ENCODE measurements around the gene SLC52A3.
"Not testable (repeated sequence)": the region's sequence is repeated elsewhere in the genome, so short reads cannot be mapped to it uniquely, and the experiment has no call there.

Gene SLC52A3

GRCh38 chr20:768426-768978 lies at the start of gene SLC52A3:
Gene SLC52A3, minus strand, starts transcription at chr20:768500. Its CDS starts 2,726 bp downstream, at chr20:765774.
- no peaks in the 10 kb centered on the region for H3K9me3 Mint-ChIP-seq
- DNase-seq = peak; percentile 22
- H3K36me3 Mint-ChIP-seq = no peaks in the 10 kb centered on the region
- CTCF ChIA-PET = interaction anchor here (0.9 to 1.1 kb wide), 2 partner anchors 13 to 231 kb away, joined by 3 read pairs; no protein-coding TSS in a partner anchor
- H3K27me3 Mint-ChIP-seq = peaks cover 31% of the 10 kb centered on the region
- H3K4me1 Mint-ChIP-seq = no peaks in the 10 kb centered on the region
- H3K27ac Mint-ChIP-seq = no peak within 1 kb of the TSS
- H3K4me3 Mint-ChIP-seq = no peak within 1 kb of the TSS

- H3K27ac Mint-ChIP-seq = no peak overlapping the region
- H3K4me1 Mint-ChIP-seq = peaks cover 6% of the 10 kb centered on the region
- CTCF ChIA-PET = interaction anchor here (0.9 to 6.4 kb wide), 11 partner anchors 18 to 397 kb away, joined by 3 to 206 read pairs (median 4); partner anchors contain the start of gene FAM110A
- no peaks in the 10 kb centered on the region for H3K36me3 Mint-ChIP-seq
- H3K27me3 Mint-ChIP-seq = peaks cover 32% of the 10 kb centered on the region
- DNase-seq = peak; percentile 77
- no peaks in the 10 kb centered on the region for H3K9me3 Mint-ChIP-seq
- H3K4me3 Mint-ChIP-seq = no peak overlapping the region
These were observed 47.8 kb upstream of the SLC52A3 start for GRCh38 chr20:815914-816606.

GRCh38 chr20:815226-815625 lies 46.9 kb upstream of the SLC52A3 start:
- peaks cover 35% of the 10 kb centered on the region for H3K27me3 Mint-ChIP-seq
- H3K9me3 Mint-ChIP-seq = no peaks in the 10 kb centered on the region
- CTCF ChIA-PET = interaction anchor here (0.7 to 6.4 kb wide), 12 partner anchors 18 to 398 kb away, joined by 3 to 206 read pairs (median 4); partner anchors contain the start of gene FAM110A
- H3K27ac Mint-ChIP-seq = no peak overlapping the region
- H3K4me3 Mint-ChIP-seq = no peak overlapping the region
- no peak for DNase-seq
- H3K4me1 Mint-ChIP-seq = peaks cover 6% of the 10 kb centered on the region
- no peaks in the 10 kb centered on the region for H3K36me3 Mint-ChIP-seq

- peaks cover 26% of the 10 kb centered on the region for H3K27me3 Mint-ChIP-seq
- H3K4me3 Mint-ChIP-seq = no peak overlapping the region
- peaks cover 2% of the 10 kb centered on the region for H3K4me1 Mint-ChIP-seq
These were observed 45.1 kb upstream of the SLC52A3 start for GRCh38 chr20:813390-813789.

GRCh38 chr20:812435-812814 lies 44.1 kb upstream of the SLC52A3 start:
- H3K27me3 Mint-ChIP-seq = peaks cover 20% of the 10 kb centered on the region
- DNase-seq, H3K36me3 Mint-ChIP-seq, CTCF ChIA-PET, H3K9me3 Mint-ChIP-seq, H3K4me1 Mint-ChIP-seq, H3K27ac Mint-ChIP-seq, H3K4me3 Mint-ChIP-seq: not testable (repeated sequence)

More at GRCh38 chr20:813390-813789, 45.1 kb upstream of the SLC52A3 start:
- CTCF ChIA-PET = interaction anchor here (1.9 to 6.4 kb wide), 2 partner anchors 142 to 295 kb away, joined by 7 to 206 read pairs; no protein-coding TSS in a partner anchor
- Mint-ChIP-seq H3K9me3 (no peaks in the 10 kb centered on the region), H3K36me3 (no peaks in the 10 kb centered on the region), H3K27ac (no peak overlapping the region)
- no peak for DNase-seq

GRCh38 chr20:811776-812434 lies 43.6 kb upstream of the SLC52A3 start:
- not testable (repeated sequence) for H3K9me3 Mint-ChIP-seq, H3K36me3 Mint-ChIP-seq, DNase-seq, H3K4me1 Mint-ChIP-seq, H3K4me3 Mint-ChIP-seq, H3K27ac Mint-ChIP-seq
- CTCF ChIA-PET = interaction anchor here (1.1 kb wide), 1 partner anchor 143 kb away, joined by 4 read pairs; no protein-coding TSS in a partner anchor
- H3K27me3 Mint-ChIP-seq = peaks cover 20% of the 10 kb centered on the region

- no peak overlapping the region for H3K4me3 Mint-ChIP-seq
- no peak overlapping the region for H3K27ac Mint-ChIP-seq
- CTCF ChIA-PET = interaction anchor here (1.3 kb wide), 1 partner anchor 150 kb away, joined by 3 read pairs; no protein-coding TSS in a partner anchor
- no peak for DNase-seq
- H3K36me3 Mint-ChIP-seq = no peaks in the 10 kb centered on the region
- no peaks in the 10 kb centered on the region for H3K4me1 Mint-ChIP-seq
- H3K27me3 Mint-ChIP-seq = peaks cover 10% of the 10 kb centered on the region
- peaks cover 13% of the 10 kb centered on the region for H3K9me3 Mint-ChIP-seq
These were observed 37.4 kb upstream of the SLC52A3 start for GRCh38 chr20:805713-806112.

GRCh38 chr20:801678-802077 lies 33.4 kb upstream of the SLC52A3 start:
- peaks cover 6% of the 10 kb centered on the region for H3K27me3 Mint-ChIP-seq
- no peaks in the 10 kb centered on the region for H3K36me3 Mint-ChIP-seq
- no peak overlapping the region for H3K27ac Mint-ChIP-seq
- H3K4me1 Mint-ChIP-seq = no peaks in the 10 kb centered on the region
- CTCF ChIA-PET = interaction anchor here (0.7 to 2.0 kb wide), 2 partner anchors 155 to 158 kb away, joined by 3 to 8 read pairs; no protein-coding TSS in a partner anchor
- no peak for DNase-seq
- H3K9me3 Mint-ChIP-seq = peaks cover 11% of the 10 kb centered on the region
- no peak overlapping the region for H3K4me3 Mint-ChIP-seq

GRCh38 chr20:800026-800425 lies 31.7 kb upstream of the SLC52A3 start:
- H3K4me3 Mint-ChIP-seq, H3K27me3 Mint-ChIP-seq, DNase-seq, H3K36me3 Mint-ChIP-seq, H3K4me1 Mint-ChIP-seq, H3K27ac Mint-ChIP-seq, H3K9me3 Mint-ChIP-seq, CTCF ChIA-PET: not testable (repeated sequence)

- DNase-seq, H3K9me3 Mint-ChIP-seq, H3K4me3 Mint-ChIP-seq, CTCF ChIA-PET, H3K27ac Mint-ChIP-seq, H3K36me3 Mint-ChIP-seq, H3K4me1 Mint-ChIP-seq, H3K27me3 Mint-ChIP-seq: not testable (repeated sequence)
These were observed 30.4 kb upstream of the SLC52A3 start for GRCh38 chr20:798746-799145.

- Mint-ChIP-seq H3K4me3 (no peak overlapping the region), H3K27ac (no peak overlapping the region), H3K9me3 (peaks cover 3% of the 10 kb centered on the region), H3K27me3 (peaks cover 10% of the 10 kb centered on the region), H3K36me3 (no peaks in the 10 kb centered on the region), H3K4me1 (no peaks in the 10 kb centered on the region)
- CTCF ChIA-PET = no interaction called here
- DNase-seq = no peak
These were observed 28.6 kb upstream of the SLC52A3 start for GRCh38 chr20:796921-797320.

- no peak for DNase-seq
- peaks cover 7% of the 10 kb centered on the region for H3K9me3 Mint-ChIP-seq
- no peak overlapping the region for H3K27ac Mint-ChIP-seq
- CTCF ChIA-PET = no interaction called here
- H3K4me1 Mint-ChIP-seq = no peaks in the 10 kb centered on the region
- no peaks in the 10 kb centered on the region for H3K36me3 Mint-ChIP-seq
- H3K27me3 Mint-ChIP-seq = peaks cover 10% of the 10 kb centered on the region
- no peak overlapping the region for H3K4me3 Mint-ChIP-seq
These were observed 23.9 kb upstream of the SLC52A3 start for GRCh38 chr20:792248-792647.

- H3K27me3 Mint-ChIP-seq = peaks cover 10% of the 10 kb centered on the region
- H3K27ac Mint-ChIP-seq = no peak overlapping the region
- no peaks in the 10 kb centered on the region for H3K4me1 Mint-ChIP-seq
- H3K36me3 Mint-ChIP-seq = no peaks in the 10 kb centered on the region
- DNase-seq = no peak
- CTCF ChIA-PET = no interaction called here
- peaks cover 7% of the 10 kb centered on the region for H3K9me3 Mint-ChIP-seq
- no peak overlapping the region for H3K4me3 Mint-ChIP-seq
These were observed 22.8 kb upstream of the SLC52A3 start for GRCh38 chr20:791056-791455.

- Mint-ChIP-seq H3K27ac (no peak overlapping the region), H3K4me3 (no peak overlapping the region), H3K36me3 (no peaks in the 10 kb centered on the region), H3K9me3 (peaks cover 20% of the 10 kb centered on the region), H3K27me3 (peaks cover 10% of the 10 kb centered on the region), H3K4me1 (no peaks in the 10 kb centered on the region)
- CTCF ChIA-PET = no interaction called here
- DNase-seq = no peak
These were observed 19.5 kb upstream of the SLC52A3 start for GRCh38 chr20:787825-788224.

All from activated naive CD4-positive, alpha-beta T cell treated with anti-CD3 and anti-CD28 coated beads, Interleukin-2, amount 10 ng/mL, durations not matched to agents 7 days and 5 days (primary cell).